HK-2 (cell line): ENCODE measurements around the gene GM2A.
"Not testable (repeated sequence)": the region's sequence is repeated elsewhere in the genome, so short reads cannot be mapped to it uniquely, and the experiment has no call there.

ENCODE experiments used
- DNase-seq: peaks from one replicate; pipeline ENCODE4 v3.0.0-alpha.2; 2018; ENCODE audit not compliant: unreplicated experiment

The GM2A gene

DNA sequence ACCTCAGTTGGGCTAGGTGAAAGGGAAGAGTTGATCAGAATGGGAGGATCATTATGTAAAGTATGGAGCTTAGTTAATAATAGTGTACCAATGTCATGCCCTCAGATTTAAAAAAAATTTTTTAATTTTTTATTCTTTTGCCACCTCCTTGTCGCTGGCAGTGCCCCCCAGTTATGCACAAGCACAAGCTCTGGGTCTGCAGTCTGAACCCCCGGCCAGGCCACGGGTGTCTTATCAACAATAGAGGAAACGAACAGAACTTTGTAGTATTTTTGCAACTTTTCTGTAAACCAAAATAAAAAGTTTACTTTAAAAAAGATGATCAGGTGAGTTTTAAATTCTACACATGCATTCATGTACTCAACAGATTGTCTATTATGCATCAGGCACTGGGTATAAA is 1.4 kb upstream of the GM2A start:
- DNase-seq, result no peak

DNA sequence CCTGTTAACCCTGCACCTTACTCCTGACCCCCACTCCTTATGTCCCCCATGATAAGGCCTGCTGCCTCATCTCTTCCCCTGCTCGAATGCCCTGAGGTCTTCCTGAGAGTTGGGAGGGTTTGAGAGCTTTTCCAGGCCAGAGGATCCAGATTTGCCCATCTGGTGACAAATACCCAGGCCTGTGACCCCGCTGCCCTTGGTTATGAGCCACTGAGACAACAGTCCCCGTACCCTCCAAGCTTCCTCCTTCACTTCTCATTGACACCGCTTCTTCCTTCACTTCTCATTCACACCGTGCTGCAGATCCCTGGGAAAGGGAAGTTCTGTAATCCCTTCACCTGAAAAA is 593 bp downstream of the GM2A start:
- DNase-seq, result no peak

DNA sequence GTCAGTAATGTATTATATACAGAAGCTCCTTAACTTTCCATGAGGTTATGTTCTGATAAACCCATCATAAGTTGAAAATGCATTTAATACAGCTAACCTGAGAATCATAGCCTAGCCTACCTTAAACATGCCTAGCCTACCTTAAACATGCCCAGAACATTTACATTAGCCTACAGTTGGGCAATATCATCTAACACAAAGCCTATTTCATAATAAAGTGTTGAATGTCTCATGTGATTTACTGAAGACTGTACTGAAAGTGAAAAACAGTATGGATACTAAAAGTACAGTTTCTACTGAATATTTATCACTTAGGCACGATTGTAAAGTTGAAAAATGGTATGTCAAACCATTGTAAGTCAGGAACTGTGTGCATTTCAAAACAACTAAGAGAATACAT is 1.6 kb downstream of the GM2A start:
- no peak for DNase-seq

DNA sequence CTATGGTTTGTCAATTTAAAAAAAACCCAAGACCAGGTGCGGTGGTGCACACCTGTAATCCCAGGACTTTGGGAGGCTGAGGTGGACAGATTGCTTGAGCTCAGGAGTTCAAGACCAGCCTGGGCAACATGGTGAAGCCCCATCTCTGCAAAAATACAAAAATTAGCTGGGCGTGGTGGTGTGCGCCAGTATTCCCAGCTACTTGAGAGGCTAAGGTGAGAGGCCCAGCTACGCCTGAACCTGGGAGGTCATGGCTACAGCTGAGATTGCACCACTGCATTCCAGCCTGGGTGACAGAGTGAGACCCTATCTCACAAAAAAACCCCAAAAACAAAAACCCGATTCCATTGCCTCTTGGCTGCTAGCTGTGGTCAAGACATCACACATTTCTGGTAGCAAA is 2.0 kb downstream of the GM2A start:
- DNase-seq, result not testable (repeated sequence)

DNA sequence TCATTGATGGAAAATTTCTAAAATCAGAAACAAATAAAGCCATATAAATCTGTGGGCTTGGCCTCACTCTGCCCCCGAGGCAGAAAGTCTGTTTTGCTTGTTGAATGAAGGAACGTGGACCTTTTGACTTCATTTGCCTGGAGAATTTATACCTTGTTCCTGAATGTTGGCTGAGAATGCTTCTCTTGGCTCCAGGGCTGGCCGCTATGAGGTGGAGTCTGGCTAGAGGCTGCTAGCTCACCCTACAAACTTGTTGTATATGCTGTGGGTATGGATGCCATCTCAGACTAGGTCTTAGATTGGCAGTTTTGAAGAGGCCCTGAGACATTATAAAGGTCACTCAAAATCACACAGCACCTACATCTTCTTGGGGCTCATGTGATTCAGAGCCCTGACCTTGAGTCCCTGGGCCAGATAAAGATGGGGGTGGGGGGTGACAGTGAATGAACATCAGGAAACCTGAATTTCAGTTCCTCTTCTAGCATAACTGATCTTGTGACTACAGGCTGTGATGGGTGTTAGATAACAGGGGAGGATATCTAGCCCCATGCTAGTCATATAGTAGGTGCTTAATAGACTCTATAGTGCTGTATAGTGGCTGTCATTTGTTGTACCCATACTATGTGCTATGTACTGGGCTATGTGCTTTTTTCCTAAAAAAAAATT is 2.8 kb downstream of the GM2A start:
- no peak for DNase-seq

DNA sequence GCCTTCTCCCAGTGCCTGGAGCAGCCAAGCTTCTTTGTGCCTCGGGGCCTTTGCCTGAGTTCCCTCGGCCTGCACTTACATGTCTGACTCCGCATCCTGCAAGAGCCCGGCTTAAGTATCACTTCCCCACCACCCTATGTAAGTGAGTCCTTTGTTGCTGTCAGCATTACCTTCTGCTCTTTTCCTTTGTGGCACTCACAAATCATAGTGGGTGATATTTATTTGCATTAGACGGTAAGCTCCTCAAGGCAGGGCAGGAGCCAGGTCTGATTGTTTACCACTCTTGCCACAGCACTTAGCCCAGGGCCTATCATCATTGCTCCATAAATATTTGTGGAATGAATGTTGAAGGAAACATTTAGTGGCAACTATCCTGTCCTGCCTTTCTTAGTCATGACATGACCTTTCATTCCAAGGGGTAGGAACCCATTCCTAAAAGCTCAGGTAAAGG is 4.8 kb downstream of the GM2A start:
- no peak for DNase-seq

DNA sequence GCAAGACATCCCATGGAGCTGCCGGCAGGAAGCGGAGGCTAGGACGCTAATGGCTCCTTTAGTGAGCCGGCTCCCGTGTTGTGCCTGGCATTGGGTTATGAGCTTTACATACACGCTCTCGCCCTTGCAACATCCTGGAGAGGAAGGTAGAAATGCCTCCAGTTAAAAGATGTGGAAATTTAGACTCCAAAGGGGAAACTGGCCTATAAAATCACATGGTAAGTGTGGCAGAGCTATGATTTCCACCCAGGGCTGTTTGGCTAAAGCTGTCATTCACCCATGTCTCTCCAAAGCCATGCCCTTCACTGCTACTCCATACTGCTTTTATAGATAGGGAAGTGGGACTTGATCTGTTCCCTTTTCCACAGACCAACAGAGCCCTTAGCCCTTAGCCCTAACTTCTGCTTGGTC is 5.2 kb downstream of the GM2A start:
- no peak for DNase-seq

DNA sequence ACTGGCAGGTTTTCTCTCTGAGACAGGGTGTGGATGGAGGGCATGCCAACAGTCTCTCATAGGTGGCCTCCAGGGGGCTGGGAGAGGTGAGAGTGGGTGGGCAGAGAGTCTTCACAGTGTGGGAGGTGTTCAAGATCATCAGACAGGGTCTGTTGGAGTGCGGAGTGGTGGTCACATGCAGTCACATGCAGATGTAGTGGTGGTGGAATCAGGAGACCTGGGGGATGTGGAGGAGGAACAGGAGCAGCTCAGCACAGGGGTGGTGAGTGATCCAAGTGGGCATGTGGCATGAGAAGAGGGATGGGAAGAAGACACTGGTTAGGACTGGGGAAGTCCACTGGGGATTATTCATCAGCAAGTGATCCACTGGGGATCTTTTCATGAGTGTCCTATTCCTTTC is 5.8 kb downstream of the GM2A start:
- no peak for DNase-seq

DNA sequence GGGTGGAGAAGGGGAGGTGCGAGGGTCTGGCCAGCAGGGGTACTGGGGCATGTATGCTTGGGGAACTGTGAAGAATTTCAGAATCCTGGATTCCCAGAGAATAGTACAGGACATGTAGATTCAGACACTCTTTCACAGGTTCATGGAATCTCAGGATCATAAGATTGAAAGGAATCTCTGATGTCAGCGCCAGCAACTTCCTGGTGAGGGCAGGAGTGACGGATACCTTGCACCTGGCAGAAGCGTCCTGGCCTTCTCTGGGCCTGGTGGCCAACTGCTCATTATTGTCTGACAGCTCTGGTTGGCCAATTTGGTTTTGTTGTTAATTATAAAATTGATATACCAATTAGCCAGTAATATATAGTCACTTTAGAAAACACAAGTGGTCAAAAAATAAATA is 6.9 kb downstream of the GM2A start:
- no peak for DNase-seq

DNA sequence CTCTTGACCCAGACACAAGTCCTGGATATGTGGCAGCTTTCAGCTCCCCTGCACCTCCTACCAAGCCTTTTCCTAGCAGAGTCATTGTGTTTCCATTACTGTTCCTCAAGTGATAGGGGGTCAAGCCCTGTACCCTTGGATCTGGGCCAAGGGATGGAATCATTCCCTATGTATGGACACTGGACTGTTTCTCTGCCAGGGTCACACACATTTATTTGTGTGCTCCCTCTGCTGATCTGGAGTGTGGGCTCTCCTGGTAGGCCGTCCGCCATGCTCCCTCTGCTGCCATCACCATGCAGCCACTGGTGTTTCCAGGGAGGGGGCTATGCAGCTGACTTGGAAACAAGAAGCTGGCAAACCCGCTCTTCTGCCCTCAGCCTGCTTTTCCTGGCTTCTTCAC is 9.5 kb downstream of the GM2A start:
- DNase-seq, result no peak

DNA sequence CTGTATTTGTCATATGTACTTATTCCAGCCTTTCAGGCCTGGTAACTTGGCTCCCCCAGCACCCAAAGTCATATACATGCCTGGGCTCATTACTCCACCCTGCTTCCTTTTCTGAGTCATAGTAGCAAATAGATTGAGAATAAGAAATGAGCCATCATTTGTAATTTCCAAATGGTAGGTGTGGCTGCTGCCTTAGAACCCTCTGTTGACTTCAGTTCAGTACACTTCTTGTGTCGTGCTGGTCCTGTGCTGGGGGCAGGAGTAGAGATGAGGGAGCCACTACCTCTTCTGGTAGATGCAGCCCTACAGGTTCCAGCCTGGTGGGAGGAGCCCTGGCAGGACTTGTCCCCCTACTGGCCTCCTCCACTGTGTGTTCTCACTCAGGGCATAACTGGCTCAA is 11.1 kb downstream of the GM2A start:
- DNase-seq, result no peak

DNA sequence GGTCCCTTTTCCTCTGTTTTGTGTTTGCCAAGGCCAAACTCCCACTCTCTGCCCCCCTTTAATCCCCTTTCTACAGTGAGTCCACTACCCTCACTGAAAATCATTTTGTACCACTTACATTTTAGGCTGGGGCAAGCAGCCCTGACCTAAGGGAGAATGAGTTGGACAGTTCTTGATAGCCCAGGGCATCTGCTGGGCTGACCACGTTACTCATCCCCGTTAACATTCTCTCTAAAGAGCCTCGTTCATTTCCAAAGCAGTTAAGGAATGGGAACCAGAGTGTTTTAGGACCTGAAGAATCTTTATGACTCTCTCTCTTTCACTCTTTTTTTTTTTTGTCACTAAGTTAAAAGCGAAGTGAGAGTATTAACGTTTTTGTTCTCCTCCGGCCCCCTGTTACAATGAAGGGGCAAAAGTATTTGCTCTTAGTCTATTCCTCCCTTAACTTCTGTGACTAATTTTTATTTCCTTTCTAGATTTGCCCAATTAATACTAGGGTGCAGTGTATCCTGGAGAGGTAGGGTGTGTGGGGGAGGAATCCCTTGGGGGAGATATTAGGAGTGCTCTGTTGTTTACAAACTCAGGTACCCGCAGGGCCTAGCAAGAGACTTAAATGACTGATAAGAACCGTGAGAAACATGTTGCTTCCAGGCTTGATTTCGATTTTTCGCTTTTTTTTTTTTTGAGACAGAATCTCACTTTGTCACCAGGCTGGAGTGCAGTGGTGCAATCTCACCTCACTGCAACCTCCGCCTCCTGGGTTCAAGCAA is 14.7 kb downstream of the GM2A start:
- no peak for DNase-seq

DNA sequence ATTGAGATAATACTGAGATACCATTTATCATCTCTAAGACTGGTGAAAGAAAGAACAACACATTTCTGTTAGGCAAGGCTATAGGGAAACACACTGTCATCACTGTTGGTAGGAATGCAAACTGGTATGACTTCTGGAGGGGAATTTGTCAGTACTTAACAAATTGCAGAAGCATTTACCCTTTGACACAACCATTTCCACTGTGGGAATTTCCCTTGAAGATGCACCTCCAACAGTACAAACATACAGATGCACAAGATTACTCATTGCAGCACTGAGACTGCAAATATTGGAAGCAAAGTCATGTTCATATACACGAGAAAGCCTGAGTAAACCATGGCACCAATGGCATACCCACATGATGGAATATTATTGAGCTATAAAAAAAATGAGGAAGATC is 17.6 kb downstream of the GM2A start:
- DNase-seq, result no peak

DNA sequence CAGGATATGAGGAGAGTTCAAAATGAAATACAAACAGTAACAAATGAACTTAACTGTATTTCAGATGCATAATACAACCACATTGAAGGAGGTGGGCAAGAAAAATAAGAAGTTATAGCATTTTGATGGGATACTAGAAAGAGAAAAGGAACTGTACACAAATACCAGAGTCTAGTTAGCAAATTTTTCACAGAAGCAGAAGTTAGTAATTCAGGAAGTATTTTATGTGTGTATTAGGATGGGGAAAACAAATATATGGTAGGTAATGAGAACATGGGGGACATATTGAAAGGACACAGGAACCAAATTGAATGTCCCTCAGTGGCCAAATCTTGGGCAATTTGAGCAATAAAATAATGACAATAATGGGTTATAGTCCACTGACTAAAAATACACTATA is 18.4 kb downstream of the GM2A start:
- no peak for DNase-seq

DNA sequence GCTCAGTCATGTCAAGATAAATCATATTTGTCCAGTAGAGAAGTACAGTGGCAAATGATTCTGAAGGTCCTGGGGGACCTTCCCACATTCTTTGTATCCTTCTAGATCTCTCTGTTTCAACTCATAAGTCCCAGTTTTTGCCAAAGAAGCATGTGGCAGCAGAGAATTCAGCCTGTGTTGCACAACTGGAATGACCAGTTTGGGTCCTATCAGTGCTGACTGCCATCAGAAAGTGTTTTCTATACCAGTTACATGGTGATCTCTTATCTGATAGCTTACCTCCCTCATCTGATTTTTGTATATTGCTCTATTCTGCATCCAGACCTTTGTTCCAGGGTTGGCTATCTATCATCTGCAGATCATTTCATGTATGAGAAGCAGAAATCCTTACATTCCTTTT is 21.7 kb downstream of the GM2A start:
- DNase-seq, result no peak

DNA sequence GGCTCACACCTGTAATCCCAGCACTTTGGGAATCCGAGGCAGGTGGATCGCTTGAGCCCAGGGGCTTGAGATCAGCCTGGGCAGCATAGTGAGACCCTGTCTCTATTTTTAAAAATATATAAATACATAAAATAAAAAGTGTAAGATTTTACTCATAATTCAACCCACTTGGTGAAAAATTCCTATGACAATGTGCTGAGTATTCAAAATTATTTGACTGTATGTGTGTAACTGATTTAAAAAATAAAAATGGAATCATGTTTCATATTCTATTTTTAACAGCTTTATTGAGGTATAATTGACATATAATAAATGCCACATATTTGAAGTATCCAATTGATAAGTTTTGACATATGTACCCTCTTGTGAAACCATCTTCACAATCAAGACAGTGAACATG is 22.8 kb downstream of the GM2A start:
- DNase-seq, result no peak

DNA sequence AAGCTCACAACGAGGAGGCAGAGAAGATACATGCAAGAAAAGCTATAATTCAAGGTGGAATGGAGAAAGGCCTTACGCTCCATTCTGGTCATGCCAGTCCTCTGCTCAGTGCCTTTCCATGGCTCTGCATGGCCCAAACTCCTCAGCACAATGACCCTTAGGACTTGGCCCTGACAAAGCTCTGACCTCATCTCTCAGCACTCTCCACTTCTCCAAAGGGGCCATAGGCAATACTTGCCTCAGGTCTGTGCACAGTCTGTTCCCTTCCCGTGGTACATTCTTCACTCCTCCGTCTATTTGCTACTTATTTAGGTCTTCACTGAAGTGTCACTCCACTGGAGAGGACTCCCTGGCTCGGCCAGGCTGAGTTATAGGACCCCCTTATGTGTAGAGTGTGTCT is 25.9 kb downstream of the GM2A start:
- no peak for DNase-seq

DNA sequence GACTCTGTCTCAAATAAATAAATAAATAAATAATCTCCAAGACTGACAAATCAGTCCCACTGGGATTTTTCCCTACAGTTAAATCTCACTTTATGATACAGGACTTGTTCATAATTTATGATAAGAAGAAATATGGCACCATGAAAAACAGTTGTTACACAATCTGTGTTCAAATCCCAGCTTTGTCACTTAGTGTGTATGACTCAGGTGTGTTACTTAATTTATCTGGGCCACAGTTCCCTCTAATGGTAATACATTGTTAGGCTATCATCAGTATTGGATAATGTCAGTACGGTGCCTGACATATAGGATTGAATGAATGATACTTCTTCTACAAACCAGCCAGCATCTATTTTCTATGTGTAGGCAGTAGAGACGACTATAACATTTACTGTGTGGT is 27.5 kb downstream of the GM2A start:
- no peak for DNase-seq

DNA sequence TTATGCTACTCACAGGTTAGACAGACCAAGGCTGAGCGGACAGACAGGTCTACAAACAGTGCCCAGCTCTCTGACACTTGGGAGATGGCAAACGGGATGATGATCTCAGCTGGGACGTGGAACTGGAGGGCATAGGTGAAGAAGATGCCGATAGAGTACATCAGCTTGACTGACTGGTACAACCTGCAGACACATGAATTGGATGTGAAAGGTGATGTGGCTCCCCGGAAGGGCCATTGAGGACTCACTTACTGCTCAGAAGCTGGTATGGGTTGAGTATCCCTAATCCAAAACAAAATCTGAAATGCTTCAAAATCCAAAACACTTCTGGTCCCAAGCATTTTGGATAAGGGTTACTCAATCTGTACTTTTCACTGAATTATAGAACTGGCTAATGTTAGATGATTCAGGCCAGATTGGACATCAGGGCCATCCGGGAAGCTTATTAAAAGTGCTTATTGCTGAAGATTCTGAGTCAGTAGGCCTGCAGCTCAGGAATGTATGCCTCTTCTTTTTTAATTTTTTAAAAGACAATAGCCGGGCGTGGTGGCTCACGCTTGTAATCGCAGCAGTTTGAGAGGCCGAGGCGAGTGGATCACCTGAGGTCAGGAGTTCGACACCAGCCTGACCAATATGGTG is 28.1 kb downstream of the GM2A start:
- DNase-seq, result no peak

DNA sequence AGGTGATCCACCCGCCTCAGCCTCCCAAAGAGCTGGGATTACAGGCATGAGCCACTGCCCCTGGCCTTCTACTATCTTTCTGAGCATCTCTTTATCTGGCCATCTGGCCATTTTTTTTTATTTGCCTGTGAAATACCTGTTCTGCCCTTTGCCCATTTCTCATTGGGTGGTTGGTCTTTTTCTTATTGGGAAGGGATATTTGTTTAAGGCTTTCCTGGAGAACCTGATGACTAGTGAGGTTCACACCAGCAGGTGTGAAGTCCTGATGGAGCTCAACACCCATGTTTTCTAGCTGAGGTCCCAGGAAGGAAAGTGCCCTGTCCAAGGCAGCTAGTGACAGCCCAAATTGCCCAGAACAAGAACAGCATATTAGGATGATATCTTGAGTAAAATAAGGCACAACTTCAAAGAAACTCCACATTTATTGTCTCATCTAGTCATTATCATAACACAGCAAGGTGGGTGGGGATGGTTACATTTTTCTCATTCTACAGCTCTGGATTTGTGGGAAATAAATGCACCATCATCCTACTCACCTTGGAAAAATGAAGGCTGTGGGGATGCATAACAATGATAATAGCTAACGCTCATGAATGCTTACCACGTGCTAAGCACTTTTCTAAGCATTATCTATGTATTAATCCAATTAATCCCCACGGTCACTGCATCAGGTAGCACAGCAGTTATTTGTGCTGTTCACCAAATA is 30.3 kb downstream of the GM2A start:
- no peak for DNase-seq

DNA sequence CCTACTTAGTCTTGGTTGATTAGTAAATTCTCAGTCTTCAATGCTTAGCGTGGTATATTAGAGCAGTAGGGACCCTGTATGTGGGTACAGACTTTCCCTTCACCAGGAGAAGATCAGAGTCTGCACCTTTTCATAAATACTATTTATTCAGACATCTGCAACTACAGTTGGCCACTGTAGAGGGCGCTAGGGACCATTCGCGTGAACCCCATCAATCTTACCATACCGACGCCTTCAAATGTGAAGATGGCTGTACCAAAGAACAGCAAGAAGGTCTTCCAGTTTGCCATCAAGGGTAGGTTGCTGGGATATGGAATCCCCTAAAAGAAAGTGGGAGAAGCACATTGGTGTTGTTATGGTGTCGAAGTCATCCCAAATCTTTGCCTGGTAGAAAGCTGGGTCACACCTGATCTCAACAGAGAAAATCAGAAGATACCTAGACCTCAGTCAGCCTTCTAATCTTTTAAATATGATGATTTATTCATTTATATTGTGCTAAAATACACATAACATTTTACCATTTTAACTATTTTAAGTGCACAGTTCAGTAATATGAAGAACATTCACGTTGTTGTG is 31.5 kb downstream of the GM2A start:
- no peak for DNase-seq

DNA sequence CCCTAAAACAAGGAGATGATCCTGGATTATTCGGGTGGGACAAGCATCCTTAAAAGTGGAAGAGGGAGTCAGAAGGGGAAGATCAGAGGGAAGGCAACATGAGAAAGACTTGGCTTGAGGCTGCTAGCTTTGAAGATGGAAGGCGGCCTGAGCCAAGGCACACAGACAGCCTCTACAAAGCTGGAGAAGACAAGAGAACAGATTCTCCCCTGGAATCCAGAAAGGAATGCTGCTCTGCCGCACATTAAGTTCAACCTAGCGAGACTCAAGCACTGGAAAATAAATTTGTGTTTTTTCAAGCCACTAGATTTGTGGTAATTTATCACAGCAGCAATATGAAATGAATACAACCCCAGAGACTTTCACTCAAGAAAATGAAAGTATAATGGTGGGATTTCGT is 32.7 kb downstream of the GM2A start:
- no peak for DNase-seq
